HEK293 (cell line): ENCODE measurements around the gene GLCE.

Experiments
- CTCF ChIA-PET: fragments of 350-600 bp; formaldehyde crosslinking; extraction: SDS; loops from one replicate; lab custom pipeline; 2021; ENCODE audit warnings: antibody characterized with exemption; lab: Yijun Ruan, JAX
- POLR2A ChIA-PET: fragments of 300-600 bp; formaldehyde crosslinking; extraction: SDS; loops from one replicate; lab custom pipeline; 2020; ENCODE audit warnings: antibody characterized with exemption, inconsistent platforms; lab: Yijun Ruan, JAX
- H3K27ac ChIP-seq: fragments of 200-500 bp; sonication (Bioruptor generic); 2 replicates; pipeline ENCODE4 v1.5.1; 2014; ENCODE audit warnings: low read depth, low read length, control low read depth, inconsistent platforms; ENCODE audit errors: extremely low read depth
- H3K36me3 ChIP-seq, 2 experiments: fragments of 200-500 bp in 1 of 2; sonication (Bioruptor generic) in 1 of 2; 1 replicate in 1 of 2; 2 replicates in 1 of 2; pipeline ENCODE4 v1.5.1; 2014 to 2017; ENCODE audit warnings: inconsistent platforms in 2 of 2, low read length in 2 of 2; ENCODE audit not compliant: control insufficient read depth in 2 of 2, insufficient read depth in 1 of 2
- H3K4me1 ChIP-seq: fragments of 200-500 bp; sonication (Bioruptor generic); 2 replicates; pipeline ENCODE4 v1.5.1; 2014; ENCODE audit warnings: mild to moderate bottlenecking, low read length, inconsistent platforms; ENCODE audit not compliant: control insufficient read depth, insufficient read depth
- H3K4me3 ChIP-seq: 2 replicates; pipeline ENCODE4 v1.5.1; 2011; ENCODE audit warnings: low read depth, mild to moderate bottlenecking, control low read depth, low read length, moderate library complexity
- H3K9me3 ChIP-seq: fragments of 200-500 bp; sonication (Bioruptor generic); 2 replicates; pipeline ENCODE4 v1.5.1; 2014; ENCODE audit warnings: low read depth, low read length, inconsistent platforms; ENCODE audit not compliant: control insufficient read depth, insufficient read depth
- GLIS2 ChIP-seq: fragments of 450-650 bp; formaldehyde crosslinking; IDR thresholded peaks from 2 replicates; pipeline ENCODE4 v1.5.1; 2016; ENCODE audit warnings: missing biosample characterization, missing genetic modification characterization
- HOXD13 ChIP-seq: sonication (generic); formaldehyde crosslinking; IDR thresholded peaks from 2 replicates; pipeline ENCODE4 v1.8.0; 2022; ENCODE audit warnings: missing genetic modification reagents, borderline replicate concordance
- KLF16 ChIP-seq: fragments of 450-650 bp; formaldehyde crosslinking; IDR thresholded peaks from 2 replicates; pipeline ENCODE4 v1.5.1; 2017; ENCODE audit warnings: missing biosample characterization, missing genetic modification characterization
- PRDM2 ChIP-seq: fragments of 450-650 bp; formaldehyde crosslinking; IDR thresholded peaks from 2 replicates; pipeline ENCODE4 v1.5.1; 2016; ENCODE audit warnings: missing biosample characterization, missing genetic modification characterization, borderline replicate concordance
- SP2 ChIP-seq: fragments of 450-650 bp; formaldehyde crosslinking; IDR thresholded peaks from 2 replicates; pipeline ENCODE4 v1.5.1; 2016; ENCODE audit warnings: missing biosample characterization, missing genetic modification characterization
- ZBTB17 ChIP-seq: fragments of 450-650 bp; formaldehyde crosslinking; IDR thresholded peaks from 2 replicates; pipeline ENCODE4 v1.5.1; 2016; ENCODE audit warnings: missing biosample characterization, missing genetic modification characterization
- ZBTB8A ChIP-seq: fragments of 450-650 bp; formaldehyde crosslinking; IDR thresholded peaks from 2 replicates; pipeline ENCODE4 v1.5.1; 2016; ENCODE audit warnings: missing biosample characterization, missing genetic modification characterization
- ZNF148 ChIP-seq: fragments of 450-650 bp; formaldehyde crosslinking; IDR thresholded peaks from 2 replicates; pipeline ENCODE4 v1.5.0; 2017; ENCODE audit warnings: missing biosample characterization, missing genetic modification characterization, borderline replicate concordance
- ZNF214 ChIP-seq: fragments of 450-650 bp; formaldehyde crosslinking; IDR thresholded peaks from 2 replicates; pipeline ENCODE4 v1.5.1; 2017; ENCODE audit warnings: missing biosample characterization, mild to moderate bottlenecking, missing genetic modification characterization, borderline replicate concordance
- ZNF23 ChIP-seq: fragments of 450-650 bp; formaldehyde crosslinking; IDR thresholded peaks from 2 replicates; pipeline ENCODE4 v1.5.1; 2016; ENCODE audit warnings: missing biosample characterization, missing genetic modification characterization, borderline replicate concordance
- ZNF366 ChIP-seq: fragments of 450-650 bp; formaldehyde crosslinking; conservative IDR thresholded peaks from 2 replicates; pipeline ENCODE4 v1.5.1; 2016; ENCODE audit warnings: missing biosample characterization, missing genetic modification characterization
- ZNF488 ChIP-seq: fragments of 450-650 bp; formaldehyde crosslinking; IDR thresholded peaks from 2 replicates; pipeline ENCODE4 v1.5.1; 2016; ENCODE audit warnings: missing biosample characterization, missing genetic modification characterization
- ZNF513 ChIP-seq: fragments of 450-650 bp; IDR thresholded peaks from 2 replicates; pipeline ENCODE4 v1.5.1; 2018; ENCODE audit warnings: missing biosample characterization, missing genetic modification characterization
- ZNF514 ChIP-seq: fragments of 450-650 bp; formaldehyde crosslinking; IDR thresholded peaks from 2 replicates; pipeline ENCODE4 v1.5.1; 2016; ENCODE audit warnings: missing biosample characterization, missing genetic modification characterization
- ZNF580 ChIP-seq: fragments of 450-650 bp; formaldehyde crosslinking; IDR thresholded peaks from 2 replicates; pipeline ENCODE4 v1.5.1; 2016; ENCODE audit warnings: missing biosample characterization, missing genetic modification characterization
- ZNF707 ChIP-seq: fragments of 450-650 bp; formaldehyde crosslinking; IDR thresholded peaks from 2 replicates; pipeline ENCODE4 v1.5.1; 2016; ENCODE audit warnings: missing biosample characterization, missing genetic modification characterization
- ZNF76 ChIP-seq: fragments of 450-650 bp; formaldehyde crosslinking; IDR thresholded peaks from 2 replicates; pipeline ENCODE4; 2016; ENCODE audit warnings: low read depth, missing biosample characterization, missing genetic modification characterization, borderline replicate concordance
- ZSCAN16 ChIP-seq: fragments of 450-650 bp; formaldehyde crosslinking; IDR thresholded peaks from 2 replicates; pipeline ENCODE4 v1.5.1; 2016; ENCODE audit warnings: missing biosample characterization, missing genetic modification characterization
- TF ChIP-seq, protein P1 (sequence below): fragments of 450-650 bp; formaldehyde crosslinking; conservative IDR thresholded peaks from 2 replicates; pipeline ENCODE4 v1.5.1; 2016; ENCODE audit warnings: low read depth, missing biosample characterization, missing genetic modification characterization
- TF ChIP-seq, protein P2 (sequence below): fragments of 450-650 bp; formaldehyde crosslinking; IDR thresholded peaks from 2 replicates; pipeline ENCODE4 v1.5.1; 2016; ENCODE audit warnings: missing biosample characterization, missing genetic modification characterization

The GLCE gene

DNA sequence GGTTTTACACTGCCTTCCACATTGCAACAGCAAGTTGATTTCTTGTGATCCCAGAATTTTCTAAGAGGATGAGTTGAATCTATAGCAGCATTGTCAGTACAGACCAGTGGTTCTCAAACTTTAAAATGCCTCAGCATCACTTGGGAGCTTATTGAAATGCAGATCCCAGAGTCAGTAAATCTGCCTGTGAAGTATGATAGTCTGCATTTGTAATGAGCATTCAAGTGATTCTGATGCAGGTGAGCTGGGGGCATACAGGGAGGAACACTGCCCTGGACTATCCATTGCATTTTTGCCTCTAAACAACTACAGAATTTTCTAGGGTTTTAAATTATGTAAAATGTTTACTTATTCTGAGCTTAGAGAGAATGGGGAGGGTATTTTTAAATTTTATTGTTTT, 110.8 kb downstream of the GLCE start (continued):
- TF ChIP-seq, protein P1, sequence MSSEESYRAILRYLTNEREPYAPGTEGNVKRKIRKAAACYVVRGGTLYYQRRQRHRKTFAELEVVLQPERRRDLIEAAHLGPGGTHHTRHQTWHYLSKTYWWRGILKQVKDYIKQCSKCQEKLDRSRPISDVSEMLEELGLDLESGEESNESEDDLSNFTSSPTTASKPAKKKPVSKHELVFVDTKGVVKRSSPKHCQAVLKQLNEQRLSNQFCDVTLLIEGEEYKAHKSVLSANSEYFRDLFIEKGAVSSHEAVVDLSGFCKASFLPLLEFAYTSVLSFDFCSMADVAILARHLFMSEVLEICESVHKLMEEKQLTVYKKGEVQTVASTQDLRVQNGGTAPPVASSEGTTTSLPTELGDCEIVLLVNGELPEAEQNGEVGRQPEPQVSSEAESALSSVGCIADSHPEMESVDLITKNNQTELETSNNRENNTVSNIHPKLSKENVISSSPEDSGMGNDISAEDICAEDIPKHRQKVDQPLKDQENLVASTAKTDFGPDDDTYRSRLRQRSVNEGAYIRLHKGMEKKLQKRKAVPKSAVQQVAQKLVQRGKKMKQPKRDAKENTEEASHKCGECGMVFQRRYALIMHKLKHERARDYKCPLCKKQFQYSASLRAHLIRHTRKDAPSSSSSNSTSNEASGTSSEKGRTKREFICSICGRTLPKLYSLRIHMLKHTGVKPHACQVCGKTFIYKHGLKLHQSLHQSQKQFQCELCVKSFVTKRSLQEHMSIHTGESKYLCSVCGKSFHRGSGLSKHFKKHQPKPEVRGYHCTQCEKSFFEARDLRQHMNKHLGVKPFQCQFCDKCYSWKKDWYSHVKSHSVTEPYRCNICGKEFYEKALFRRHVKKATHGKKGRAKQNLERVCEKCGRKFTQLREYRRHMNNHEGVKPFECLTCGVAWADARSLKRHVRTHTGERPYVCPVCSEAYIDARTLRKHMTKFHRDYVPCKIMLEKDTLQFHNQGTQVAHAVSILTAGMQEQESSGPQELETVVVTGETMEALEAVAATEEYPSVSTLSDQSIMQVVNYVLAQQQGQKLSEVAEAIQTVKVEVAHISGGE (tag by site-specific recombination) = no peak
- TF ChIP-seq ZNF23 (tag by site-specific recombination) = no peak
- no peak for TF ChIP-seq ZNF488 (tag by site-specific recombination)
- no peak for TF ChIP-seq ZBTB17 (tag by site-specific recombination)
- no peak for TF ChIP-seq PRDM2
- TF ChIP-seq ZNF514 (tag by site-specific recombination) = no peak
- TF ChIP-seq ZNF148 = no peak
- no peak for TF ChIP-seq ZNF366 (tag by site-specific recombination)
- TF ChIP-seq ZBTB8A (tag by site-specific recombination) = no peak
- TF ChIP-seq, protein P2, sequence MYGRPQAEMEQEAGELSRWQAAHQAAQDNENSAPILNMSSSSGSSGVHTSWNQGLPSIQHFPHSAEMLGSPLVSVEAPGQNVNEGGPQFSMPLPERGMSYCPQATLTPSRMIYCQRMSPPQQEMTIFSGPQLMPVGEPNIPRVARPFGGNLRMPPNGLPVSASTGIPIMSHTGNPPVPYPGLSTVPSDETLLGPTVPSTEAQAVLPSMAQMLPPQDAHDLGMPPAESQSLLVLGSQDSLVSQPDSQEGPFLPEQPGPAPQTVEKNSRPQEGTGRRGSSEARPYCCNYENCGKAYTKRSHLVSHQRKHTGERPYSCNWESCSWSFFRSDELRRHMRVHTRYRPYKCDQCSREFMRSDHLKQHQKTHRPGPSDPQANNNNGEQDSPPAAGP (tag by site-specific recombination) = no peak
- TF ChIP-seq KLF16 (tag by site-specific recombination) = no peak
- TF ChIP-seq ZNF707 = no peak
- TF ChIP-seq GLIS2 (tag by site-specific recombination) = no peak

DNA sequence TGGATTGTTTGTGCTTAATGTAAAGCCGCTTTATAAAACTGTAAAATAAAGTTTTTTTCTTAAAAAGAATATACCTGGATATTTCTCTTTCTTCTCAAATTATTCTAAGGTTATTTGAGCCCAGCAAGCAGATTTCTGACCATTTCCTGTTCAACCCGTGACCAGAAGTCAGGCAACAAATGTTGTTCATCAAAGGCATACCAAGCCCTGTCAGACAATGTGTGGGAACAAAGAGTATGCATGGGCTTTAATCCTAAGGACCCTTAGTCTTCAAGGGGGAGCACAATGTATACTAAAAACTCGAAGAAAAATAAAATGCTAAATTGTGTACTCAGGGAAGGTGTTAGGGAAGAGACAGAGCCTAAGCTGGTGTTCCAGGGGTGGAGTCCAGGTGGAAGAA, 111.7 kb downstream of the GLCE start:
- CTCF ChIA-PET = interaction anchor here (1.2 kb wide), 1 partner anchor 213 kb away, joined by 3 read pairs; no protein-coding TSS in a partner anchor
- H3K27ac ChIP-seq = no peak overlapping the region
- POLR2A ChIA-PET = no interaction called here
- H3K9me3 ChIP-seq = no peaks in the 10 kb centered on the region
- H3K4me3 ChIP-seq = no peak overlapping the region
- H3K36me3 ChIP-seq = no peaks in the 10 kb centered on the region
- H3K4me1 ChIP-seq = peaks cover 19% of the 10 kb centered on the region
- TF ChIP-seq ZNF214 (no peak), ZNF580 (no peak), HOXD13 (CRISPR knock-in tag) (no peak), ZSCAN16 (no peak), SP2 (tag by site-specific recombination) (no peak), ZNF76 (tag by site-specific recombination) (no peak), ZNF488 (tag by site-specific recombination) (no peak), ZNF513 (no peak)
